Hepatocyte (in vitro differentiated cells): ENCODE data around the gene ZNF75A.

Source experiments
- CTCF ChIP-seq: fragments of 200-600 bp; sonication (generic); IDR thresholded peaks from 2 replicates; pipeline ENCODE4 v1.5.1; 2016; ENCODE audit warnings: antibody characterized with exemption, mild to moderate bottlenecking; ENCODE audit not compliant: poor library complexity
- EZH2 ChIP-seq: fragments of 200-600 bp; sonication (generic); IDR thresholded peaks from 2 replicates; pipeline ENCODE4 v1.6.1; 2016; ENCODE audit warnings: antibody characterized with exemption, mild to moderate bottlenecking, borderline replicate concordance

- TF ChIP-seq CTCF (no peak), EZH2 (no peak)
Observed at GRCh38 chr16:3295783-3296182, 9.5 kb upstream of the ZNF75A start.
